ENCODE results near the gene SCARB1. TPM values are rescaled to one million over a fixed set of nuclear protein-coding genes. Genes with fewer than 3 reads are reported as not detected.
"Not testable (repeated sequence)": the region's sequence is repeated elsewhere in the genome, so short reads cannot be mapped to it uniquely, and the experiment has no call there.

The SCARB1 gene
- total RNA-seq, 1 donor from 2014 or later = 44.5 TPM

GRCh38 chr12:124881123-124881522, 17.5 kb upstream of the SCARB1 start:
- no peaks in the 10 kb centered on the region for H3K36me3 ChIP-seq (ENCODE audit: insufficient read depth, low read length)
- Mint-ChIP-seq H3K27ac (ENCODE audit: unreplicated experiment) (no peak overlapping the region), H3K9me3 (ENCODE audit: unreplicated experiment) (peaks cover 1% of the 10 kb centered on the region), H3K4me3 (ENCODE audit: unreplicated experiment) (no peak overlapping the region), H3K27me3 (ENCODE audit: low read depth, unreplicated experiment) (no peaks in the 10 kb centered on the region), H3K36me3 (ENCODE audit: low read depth, unreplicated experiment) (peaks cover 8% of the 10 kb centered on the region), H3K4me1 (ENCODE audit: low read depth, unreplicated experiment) (no peaks in the 10 kb centered on the region)
- no peaks in the 10 kb centered on the region for H4K20me1 ChIP-seq (ENCODE audit: insufficient read depth, low read length)
- no peak overlapping the region for H3K4me3 ChIP-seq (ENCODE audit: insufficient read depth, low read depth, low read length)
- no peaks in the 10 kb centered on the region for H3K27me3 ChIP-seq (ENCODE audit: insufficient read depth, low read length)
- H3K4me2 ChIP-seq (ENCODE audit: low read length) = no peak overlapping the region
- no peaks in the 10 kb centered on the region for H3K4me1 ChIP-seq (ENCODE audit: insufficient read depth, low read length)
- H3K9ac ChIP-seq (ENCODE audit: low read length) = no peak overlapping the region
- H3K9me3 ChIP-seq (ENCODE audit: insufficient read depth, low read depth, low read length) = no peaks in the 10 kb centered on the region
- H3K27ac ChIP-seq (ENCODE audit: low read depth, low read length) = no peak overlapping the region
- TF ChIP-seq CTCF (IDR thresholded peaks at IDR 0.05; ENCODE audit: insufficient read depth, low read depth, low read length) (no peak), EZH2 (IDR thresholded peaks at IDR 0.05; ENCODE audit: insufficient read depth, low read length) (no peak)
- DNase-seq (ENCODE audit: low read depth) (no peak), FAIRE-seq (no peak)
- H3K79me2 ChIP-seq (ENCODE audit: insufficient read depth, low read length) = no peaks in the 10 kb centered on the region
- no peak overlapping the region for H2AFZ ChIP-seq (ENCODE audit: low read depth, low read length)

- not testable (repeated sequence) for H3K79me2 ChIP-seq (ENCODE audit: insufficient read depth, low read length); H3K9me3 Mint-ChIP-seq (ENCODE audit: unreplicated experiment); H3K4me3 Mint-ChIP-seq (ENCODE audit: unreplicated experiment); H3K27me3 Mint-ChIP-seq (ENCODE audit: low read depth, unreplicated experiment); H3K36me3 Mint-ChIP-seq (ENCODE audit: low read depth, unreplicated experiment); H3K9me3 ChIP-seq (ENCODE audit: insufficient read depth, low read depth, low read length); H2AFZ ChIP-seq (ENCODE audit: low read depth, low read length); H4K20me1 ChIP-seq (ENCODE audit: insufficient read depth, low read length); H3K4me2 ChIP-seq (ENCODE audit: low read length); H3K27ac Mint-ChIP-seq (ENCODE audit: unreplicated experiment); H3K4me1 Mint-ChIP-seq (ENCODE audit: low read depth, unreplicated experiment); FAIRE-seq; H3K27me3 ChIP-seq (ENCODE audit: insufficient read depth, low read length); H3K36me3 ChIP-seq (ENCODE audit: insufficient read depth, low read length); H3K4me3 ChIP-seq (ENCODE audit: insufficient read depth, low read depth, low read length); H3K9ac ChIP-seq (ENCODE audit: low read length); H3K27ac ChIP-seq (ENCODE audit: low read depth, low read length); H3K4me1 ChIP-seq (ENCODE audit: insufficient read depth, low read length); DNase-seq (ENCODE audit: low read depth)
Measured at GRCh38 chr12:124880335-124880734, 16.7 kb upstream of the SCARB1 start.

GRCh38 chr12:124878795-124879516, 15.3 kb upstream of the SCARB1 start:
- TF ChIP-seq EZH2 (IDR thresholded peaks at IDR 0.05; ENCODE audit: insufficient read depth, low read length) = no peak
- no peak for TF ChIP-seq CTCF (IDR thresholded peaks at IDR 0.05; ENCODE audit: insufficient read depth, low read depth, low read length)
- H3K4me2 ChIP-seq (ENCODE audit: low read length) = no peak overlapping the region

More at GRCh38 chr12:124878795-124879516, 15.3 kb upstream of the SCARB1 start:
- no peak overlapping the region for H3K27ac Mint-ChIP-seq (ENCODE audit: unreplicated experiment)
- H3K4me3 Mint-ChIP-seq (ENCODE audit: unreplicated experiment) = no peak overlapping the region
- Histone ChIP-seq H3K9me3 (ENCODE audit: insufficient read depth, low read depth, low read length) (no peaks in the 10 kb centered on the region), H3K79me2 (ENCODE audit: insufficient read depth, low read length) (no peaks in the 10 kb centered on the region), H3K27me3 (ENCODE audit: insufficient read depth, low read length) (no peaks in the 10 kb centered on the region), H3K36me3 (ENCODE audit: insufficient read depth, low read length) (no peaks in the 10 kb centered on the region), H3K27ac (ENCODE audit: low read depth, low read length) (no peak overlapping the region), H3K4me3 (ENCODE audit: insufficient read depth, low read depth, low read length) (no peak overlapping the region), H4K20me1 (ENCODE audit: insufficient read depth, low read length) (no peaks in the 10 kb centered on the region), H2AFZ (ENCODE audit: low read depth, low read length) (no peak overlapping the region), H3K4me1 (ENCODE audit: insufficient read depth, low read length) (no peaks in the 10 kb centered on the region), H3K9ac (ENCODE audit: low read length) (no peak overlapping the region)
- no peaks in the 10 kb centered on the region for H3K4me1 Mint-ChIP-seq (ENCODE audit: low read depth, unreplicated experiment)
- peaks cover 7% of the 10 kb centered on the region for H3K27me3 Mint-ChIP-seq (ENCODE audit: low read depth, unreplicated experiment)
- no peak for DNase-seq (ENCODE audit: low read depth)
- FAIRE-seq = no peak
- H3K36me3 Mint-ChIP-seq (ENCODE audit: low read depth, unreplicated experiment) = peaks cover 10% of the 10 kb centered on the region
- H3K9me3 Mint-ChIP-seq (ENCODE audit: unreplicated experiment) = peaks cover 1% of the 10 kb centered on the region

All from astrocyte (in vitro differentiated cells and primary cell).